ENCODE results near the gene FAM136A.

The FAM136A gene

GRCh38 chr2:70301344-70302194, at the start of gene FAM136A:
TSS of gene FAM136A (minus strand) at chr2:70302067. CDS start at chr2:70302011, 56 bp downstream.
- peak within 1 kb of the TSS; percentile 63 for H3K27ac ChIP-seq (ENCODE audit: low read length)
- DNase-seq, result peak; percentile 82
- H3K27me3 ChIP-seq (replicated peaks; ENCODE audit: insufficient read depth, low read length), result no peaks in the 10 kb centered on the region
- H3K79me2 ChIP-seq (ENCODE audit: low read length), result peaks cover 23% of the 10 kb centered on the region
- peak within 1 kb of the TSS; percentile 81 for H2AFZ ChIP-seq (ENCODE audit: low read length)
- H3K4me3 ChIP-seq (ENCODE audit: low read length), result peak within 1 kb of the TSS; percentile 85
- H3F3A ChIP-seq (ENCODE audit: insufficient read depth, low read length), result no peaks in the 10 kb centered on the region
- peaks cover 6% of the 10 kb centered on the region for H3K4me1 ChIP-seq (ENCODE audit: low read length)
- H3K9me2 ChIP-seq (replicated peaks; ENCODE audit: insufficient read depth, low read length), result no peaks in the 10 kb centered on the region
- no peaks in the 10 kb centered on the region for H3K9me3 ChIP-seq (replicated peaks; ENCODE audit: insufficient read depth, low read length)
- TF ChIP-seq EZH2phosphoT487 (IDR thresholded peaks at IDR 0.05; ENCODE audit: low read length), result no peak
- TF ChIP-seq, protein P1, sequence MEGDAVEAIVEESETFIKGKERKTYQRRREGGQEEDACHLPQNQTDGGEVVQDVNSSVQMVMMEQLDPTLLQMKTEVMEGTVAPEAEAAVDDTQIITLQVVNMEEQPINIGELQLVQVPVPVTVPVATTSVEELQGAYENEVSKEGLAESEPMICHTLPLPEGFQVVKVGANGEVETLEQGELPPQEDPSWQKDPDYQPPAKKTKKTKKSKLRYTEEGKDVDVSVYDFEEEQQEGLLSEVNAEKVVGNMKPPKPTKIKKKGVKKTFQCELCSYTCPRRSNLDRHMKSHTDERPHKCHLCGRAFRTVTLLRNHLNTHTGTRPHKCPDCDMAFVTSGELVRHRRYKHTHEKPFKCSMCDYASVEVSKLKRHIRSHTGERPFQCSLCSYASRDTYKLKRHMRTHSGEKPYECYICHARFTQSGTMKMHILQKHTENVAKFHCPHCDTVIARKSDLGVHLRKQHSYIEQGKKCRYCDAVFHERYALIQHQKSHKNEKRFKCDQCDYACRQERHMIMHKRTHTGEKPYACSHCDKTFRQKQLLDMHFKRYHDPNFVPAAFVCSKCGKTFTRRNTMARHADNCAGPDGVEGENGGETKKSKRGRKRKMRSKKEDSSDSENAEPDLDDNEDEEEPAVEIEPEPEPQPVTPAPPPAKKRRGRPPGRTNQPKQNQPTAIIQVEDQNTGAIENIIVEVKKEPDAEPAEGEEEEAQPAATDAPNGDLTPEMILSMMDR (IDR thresholded peaks at IDR 0.05; ENCODE audit: low read length), result peak; percentile 81
- TF ChIP-seq EZH2 (optimal IDR thresholded peaks at IDR 0.05; ENCODE audit: low read depth, low read length), result no peak
- peak within 1 kb of the TSS; percentile 80 for H3K4me2 ChIP-seq (ENCODE audit: low read depth, low read length)
- H3K36me3 ChIP-seq (replicated peaks; ENCODE audit: insufficient read depth, low read length), result peaks cover 6% of the 10 kb centered on the region; the same call in 1 of the 2 replicates
- no peaks in the 10 kb centered on the region for H4K20me1 ChIP-seq (ENCODE audit: insufficient read depth, low read length)
- peak within 1 kb of the TSS; percentile 86 for H3K9ac ChIP-seq (ENCODE audit: low read length)

- H3F3A ChIP-seq (ENCODE audit: insufficient read depth, low read length), result no peaks in the 10 kb centered on the region
- H3K36me3 ChIP-seq (replicated peaks; ENCODE audit: insufficient read depth, low read length), result no peaks in the 10 kb centered on the region
- no peak for DNase-seq
- H3K4me2 ChIP-seq (ENCODE audit: low read depth, low read length), result no peak overlapping the region
- H3K4me1 ChIP-seq (ENCODE audit: low read length), result no peaks in the 10 kb centered on the region
- no peak overlapping the region for H3K9ac ChIP-seq (ENCODE audit: low read length)
- H3K27ac ChIP-seq (ENCODE audit: low read length), result no peak overlapping the region
- H2AFZ ChIP-seq (ENCODE audit: low read length), result no peak overlapping the region
- no peaks in the 10 kb centered on the region for H3K79me2 ChIP-seq (ENCODE audit: low read length)
- no peaks in the 10 kb centered on the region for H3K9me3 ChIP-seq (replicated peaks; ENCODE audit: insufficient read depth, low read length)
- TF ChIP-seq, protein P1 (IDR thresholded peaks at IDR 0.05; ENCODE audit: low read length), result no peak
- no peak for TF ChIP-seq EZH2 (optimal IDR thresholded peaks at IDR 0.05; ENCODE audit: low read depth, low read length)
- H3K9me2 ChIP-seq (replicated peaks; ENCODE audit: insufficient read depth, low read length), result no peaks in the 10 kb centered on the region
- H4K20me1 ChIP-seq (ENCODE audit: insufficient read depth, low read length), result no peaks in the 10 kb centered on the region
- no peak overlapping the region for H3K4me3 ChIP-seq (ENCODE audit: low read length)
- no peaks in the 10 kb centered on the region for H3K27me3 ChIP-seq (replicated peaks; ENCODE audit: insufficient read depth, low read length)
Observed at GRCh38 chr2:70349921-70350685, 48.2 kb upstream of the FAM136A start.

GRCh38 chr2:70347831-70348230, 46.0 kb upstream of the FAM136A start:
- Histone ChIP-seq H3K4me2 (ENCODE audit: low read depth, low read length) (no peak overlapping the region), H2AFZ (ENCODE audit: low read length) (no peak overlapping the region), H3K27me3 (replicated peaks; ENCODE audit: insufficient read depth, low read length) (no peaks in the 10 kb centered on the region), H4K20me1 (ENCODE audit: insufficient read depth, low read length) (no peaks in the 10 kb centered on the region), H3K36me3 (replicated peaks; ENCODE audit: insufficient read depth, low read length) (no peaks in the 10 kb centered on the region), H3K27ac (ENCODE audit: low read length) (no peak overlapping the region), H3K4me3 (ENCODE audit: low read length) (no peak overlapping the region), H3K9me3 (replicated peaks; ENCODE audit: insufficient read depth, low read length) (no peaks in the 10 kb centered on the region), H3K9ac (ENCODE audit: low read length) (no peak overlapping the region), H3K4me1 (ENCODE audit: low read length) (no peaks in the 10 kb centered on the region), H3K79me2 (ENCODE audit: low read length) (no peaks in the 10 kb centered on the region), H3K9me2 (replicated peaks; ENCODE audit: insufficient read depth, low read length) (no peaks in the 10 kb centered on the region), H3F3A (ENCODE audit: insufficient read depth, low read length) (no peaks in the 10 kb centered on the region)
- no peak for TF ChIP-seq EZH2phosphoT487 (IDR thresholded peaks at IDR 0.05; ENCODE audit: low read length)
- TF ChIP-seq, protein P1 (IDR thresholded peaks at IDR 0.05; ENCODE audit: low read length), result no peak
- TF ChIP-seq EZH2 (optimal IDR thresholded peaks at IDR 0.05; ENCODE audit: low read depth, low read length), result no peak
- DNase-seq, result no peak

Measured in MM.1S (cell line).